GM18499 (cell line): ENCODE results near the gene CEMP1.

ENCODE experiments used
- ATAC-seq: cut with Tn5 transposase; IDR thresholded peaks from one replicate; pipeline ENCODE4 v1.9.1; 2021; ENCODE audit warnings: moderate number of reproducible peaks; ENCODE audit not compliant: insufficient read depth, unreplicated experiment

Gene CEMP1

GRCh38 chr16:2507052-2507659 is 24.1 kb downstream of the CEMP1 start:
- ATAC-seq = no peak

- no peak for ATAC-seq
Observed at GRCh38 chr16:2505695-2506094, 25.5 kb downstream of the CEMP1 start.

GRCh38 chr16:2501946-2502895 is 29.0 kb downstream of the CEMP1 start:
- ATAC-seq = no peak

- no peak for ATAC-seq
Observed at GRCh38 chr16:2500918-2501750, 30.1 kb downstream of the CEMP1 start.

- ATAC-seq = no peak
Observed at GRCh38 chr16:2500430-2500917, 30.7 kb downstream of the CEMP1 start.

- no peak for ATAC-seq
Observed at GRCh38 chr16:2499890-2500429, 31.2 kb downstream of the CEMP1 start.

- ATAC-seq = no peak
Observed at GRCh38 chr16:2499454-2499853, 31.8 kb downstream of the CEMP1 start.

GRCh38 chr16:2498531-2499253 is 32.5 kb downstream of the CEMP1 start:
- no peak for ATAC-seq

- ATAC-seq = no peak
Observed at GRCh38 chr16:2497695-2498484, 33.3 kb downstream of the CEMP1 start.

GRCh38 chr16:2497116-2497630 is 34.0 kb downstream of the CEMP1 start:
- no peak for ATAC-seq

GRCh38 chr16:2496223-2497115 is 34.7 kb downstream of the CEMP1 start:
- ATAC-seq = no peak

GRCh38 chr16:2495041-2495440 is 36.2 kb downstream of the CEMP1 start:
- no peak for ATAC-seq

GRCh38 chr16:2494616-2495015 is 36.6 kb downstream of the CEMP1 start:
- ATAC-seq = no peak

- no peak for ATAC-seq
Observed at GRCh38 chr16:2493605-2494004, 37.6 kb downstream of the CEMP1 start.

- no peak for ATAC-seq
Observed at GRCh38 chr16:2492292-2492691, 38.9 kb downstream of the CEMP1 start.

- ATAC-seq = no peak
Observed at GRCh38 chr16:2490190-2491105, 40.8 kb downstream of the CEMP1 start.

GRCh38 chr16:2489581-2489980 is 41.6 kb downstream of the CEMP1 start:
- ATAC-seq = no peak
